ENCODE data around the gene TGFA.

TGFA gene

DNA sequence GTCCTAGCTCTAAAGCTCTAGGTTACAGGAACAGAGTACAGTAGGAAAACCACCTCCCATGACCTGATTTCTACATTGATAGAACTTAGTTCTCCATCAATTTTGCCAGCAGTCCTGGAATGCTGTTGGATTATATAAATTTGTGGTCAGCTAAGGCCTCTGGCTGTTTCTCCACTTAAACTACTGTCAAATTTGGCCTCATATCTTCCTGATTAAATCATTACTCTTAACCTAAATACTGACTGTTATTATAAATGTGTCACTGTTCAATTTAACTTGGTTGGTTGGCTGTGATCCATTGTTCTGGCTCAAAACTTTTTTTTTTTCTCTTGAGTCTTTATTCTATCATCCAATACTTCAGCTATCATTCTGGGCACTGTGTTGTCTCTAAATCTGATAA lies 71.2 kb downstream of the TGFA start:
- no peaks in the 10 kb centered on the region for H3K79me2 ChIP-seq (ENCODE audit: insufficient read depth, low read length)
- no peak overlapping the region for H3K4me3 ChIP-seq (ENCODE audit: low read length, poor library complexity, severe bottlenecking)
- no peak overlapping the region for H3K4me2 ChIP-seq (ENCODE audit: low read depth, low read length, poor library complexity, severe bottlenecking)
- no peak overlapping the region for H2AFZ ChIP-seq (ENCODE audit: low read length)
- no peak for TF ChIP-seq EZH2phosphoT487 (IDR thresholded peaks at IDR 0.05; ENCODE audit: borderline replicate concordance)
- TF ChIP-seq, protein P1, sequence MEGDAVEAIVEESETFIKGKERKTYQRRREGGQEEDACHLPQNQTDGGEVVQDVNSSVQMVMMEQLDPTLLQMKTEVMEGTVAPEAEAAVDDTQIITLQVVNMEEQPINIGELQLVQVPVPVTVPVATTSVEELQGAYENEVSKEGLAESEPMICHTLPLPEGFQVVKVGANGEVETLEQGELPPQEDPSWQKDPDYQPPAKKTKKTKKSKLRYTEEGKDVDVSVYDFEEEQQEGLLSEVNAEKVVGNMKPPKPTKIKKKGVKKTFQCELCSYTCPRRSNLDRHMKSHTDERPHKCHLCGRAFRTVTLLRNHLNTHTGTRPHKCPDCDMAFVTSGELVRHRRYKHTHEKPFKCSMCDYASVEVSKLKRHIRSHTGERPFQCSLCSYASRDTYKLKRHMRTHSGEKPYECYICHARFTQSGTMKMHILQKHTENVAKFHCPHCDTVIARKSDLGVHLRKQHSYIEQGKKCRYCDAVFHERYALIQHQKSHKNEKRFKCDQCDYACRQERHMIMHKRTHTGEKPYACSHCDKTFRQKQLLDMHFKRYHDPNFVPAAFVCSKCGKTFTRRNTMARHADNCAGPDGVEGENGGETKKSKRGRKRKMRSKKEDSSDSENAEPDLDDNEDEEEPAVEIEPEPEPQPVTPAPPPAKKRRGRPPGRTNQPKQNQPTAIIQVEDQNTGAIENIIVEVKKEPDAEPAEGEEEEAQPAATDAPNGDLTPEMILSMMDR (conservative IDR thresholded peaks at IDR 0.05; ENCODE audit: low read length): no peak
- H4K20me1 ChIP-seq (ENCODE audit: insufficient read depth, low read length, poor library complexity, severe bottlenecking): no peaks in the 10 kb centered on the region
- H3K4me1 ChIP-seq (ENCODE audit: insufficient read depth, low read length, poor library complexity, severe bottlenecking): peaks cover 13% of the 10 kb centered on the region
- H3K9me3 ChIP-seq (ENCODE audit: insufficient read depth, low read depth, low read length): peaks cover 6% of the 10 kb centered on the region; the same call in 1 of the 2 replicates
- H3K27me3 ChIP-seq (ENCODE audit: insufficient read depth, low read length, poor library complexity, severe bottlenecking): no peaks in the 10 kb centered on the region
- no peaks in the 10 kb centered on the region for H3K36me3 ChIP-seq (ENCODE audit: insufficient read depth, low read length)
- H3F3A ChIP-seq (ENCODE audit: low read depth): no peaks in the 10 kb centered on the region
- H3K9ac ChIP-seq (ENCODE audit: low read depth, low read length, poor library complexity, severe bottlenecking): no peak overlapping the region
- no peaks in the 10 kb centered on the region for H3K9me2 ChIP-seq (replicated peaks; ENCODE audit: low read depth, low read length)

DNA sequence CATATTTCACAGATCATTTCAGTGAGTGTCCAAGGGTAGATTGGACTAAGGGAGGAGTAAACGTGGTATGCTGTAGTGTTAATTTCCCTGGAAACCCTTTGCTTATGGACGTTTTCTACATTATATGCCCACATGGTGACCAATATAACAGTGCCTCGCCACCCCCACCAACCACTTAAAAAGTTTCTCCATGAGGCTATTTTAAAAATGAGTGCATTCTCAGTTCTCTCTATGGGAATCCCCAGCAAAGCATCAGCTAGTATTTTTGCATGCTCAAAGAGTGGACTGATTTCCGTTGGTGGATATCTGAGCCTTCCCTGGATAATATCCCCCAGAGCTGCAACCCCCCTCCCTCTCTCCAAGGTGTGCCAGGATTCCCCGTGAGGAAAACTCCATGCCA lies 73.2 kb downstream of the TGFA start:
- no peaks in the 10 kb centered on the region for H3K79me2 ChIP-seq (ENCODE audit: insufficient read depth, low read length)
- peaks cover 6% of the 10 kb centered on the region; the same call in 1 of the 2 replicates for H3K9me3 ChIP-seq (ENCODE audit: insufficient read depth, low read depth, low read length)
- H3K4me2 ChIP-seq (ENCODE audit: low read depth, low read length, poor library complexity, severe bottlenecking): no peak overlapping the region
- TF ChIP-seq, protein P1 (conservative IDR thresholded peaks at IDR 0.05; ENCODE audit: low read length): no peak
- TF ChIP-seq EZH2phosphoT487 (IDR thresholded peaks at IDR 0.05; ENCODE audit: borderline replicate concordance): no peak
- peaks cover 33% of the 10 kb centered on the region for H3K4me1 ChIP-seq (ENCODE audit: insufficient read depth, low read length, poor library complexity, severe bottlenecking)
- no peaks in the 10 kb centered on the region for H3K9me2 ChIP-seq (replicated peaks; ENCODE audit: low read depth, low read length)
- H3K9ac ChIP-seq (ENCODE audit: low read depth, low read length, poor library complexity, severe bottlenecking): no peak overlapping the region
- no peak overlapping the region for H3K4me3 ChIP-seq (ENCODE audit: low read length, poor library complexity, severe bottlenecking)
- no peaks in the 10 kb centered on the region for H3K27me3 ChIP-seq (ENCODE audit: insufficient read depth, low read length, poor library complexity, severe bottlenecking)
- H4K20me1 ChIP-seq (ENCODE audit: insufficient read depth, low read length, poor library complexity, severe bottlenecking): no peaks in the 10 kb centered on the region
- 0 out of 2 replicates have a peak, but pooled peaks cover 2% of the 10 kb centered on the region for H3F3A ChIP-seq (ENCODE audit: low read depth)
- H2AFZ ChIP-seq (ENCODE audit: low read length): no peak overlapping the region
- no peaks in the 10 kb centered on the region for H3K36me3 ChIP-seq (ENCODE audit: insufficient read depth, low read length)

DNA sequence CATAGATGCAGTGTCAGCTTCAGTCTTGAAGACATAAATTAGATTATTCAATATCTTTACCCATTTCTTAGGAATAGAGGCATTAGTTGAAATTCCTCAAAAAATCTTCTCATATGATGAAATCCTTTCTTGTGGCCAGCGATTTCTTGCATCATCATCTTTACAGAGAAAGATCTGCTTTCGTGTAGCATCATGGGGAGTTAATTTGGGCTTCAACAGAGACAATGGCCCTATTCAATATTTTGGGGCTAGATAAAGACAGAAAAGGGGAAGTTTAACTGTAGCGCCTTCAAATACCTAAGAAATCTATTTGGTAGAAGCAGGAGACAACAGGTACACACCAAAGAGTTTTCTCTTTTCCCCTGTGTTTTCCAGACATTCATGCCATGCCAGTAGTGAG lies 73.8 kb downstream of the TGFA start:
- no peaks in the 10 kb centered on the region for H3K79me2 ChIP-seq (ENCODE audit: insufficient read depth, low read length)
- no peaks in the 10 kb centered on the region for H3K9me2 ChIP-seq (replicated peaks; ENCODE audit: low read depth, low read length)
- no peak overlapping the region for H3K4me3 ChIP-seq (ENCODE audit: low read length, poor library complexity, severe bottlenecking)
- H3K27me3 ChIP-seq (ENCODE audit: insufficient read depth, low read length, poor library complexity, severe bottlenecking): no peaks in the 10 kb centered on the region
- peaks cover 6% of the 10 kb centered on the region; the same call in 1 of the 2 replicates for H3K9me3 ChIP-seq (ENCODE audit: insufficient read depth, low read depth, low read length)
- no peaks in the 10 kb centered on the region for H3K36me3 ChIP-seq (ENCODE audit: insufficient read depth, low read length)
- H3K4me1 ChIP-seq (ENCODE audit: insufficient read depth, low read length, poor library complexity, severe bottlenecking): peaks cover 38% of the 10 kb centered on the region
- no peak overlapping the region for H2AFZ ChIP-seq (ENCODE audit: low read length)
- 0 out of 2 replicates have a peak, but pooled peaks cover 3% of the 10 kb centered on the region for H3F3A ChIP-seq (ENCODE audit: low read depth)
- no peak overlapping the region for H3K4me2 ChIP-seq (ENCODE audit: low read depth, low read length, poor library complexity, severe bottlenecking)
- no peak overlapping the region for H3K9ac ChIP-seq (ENCODE audit: low read depth, low read length, poor library complexity, severe bottlenecking)
- H4K20me1 ChIP-seq (ENCODE audit: insufficient read depth, low read length, poor library complexity, severe bottlenecking): no peaks in the 10 kb centered on the region
- TF ChIP-seq, protein P1 (conservative IDR thresholded peaks at IDR 0.05; ENCODE audit: low read length): no peak
- no peak for TF ChIP-seq EZH2phosphoT487 (IDR thresholded peaks at IDR 0.05; ENCODE audit: borderline replicate concordance)
